HG02759 (cell line): ENCODE data around the gene DPF3.

Source experiments
- ATAC-seq: cut with Tn5 transposase; IDR thresholded peaks from one replicate; pipeline ENCODE4 v1.9.1; 2021; ENCODE audit warnings: mild to moderate bottlenecking, moderate library complexity; ENCODE audit not compliant: unreplicated experiment

Gene DPF3

DNA sequence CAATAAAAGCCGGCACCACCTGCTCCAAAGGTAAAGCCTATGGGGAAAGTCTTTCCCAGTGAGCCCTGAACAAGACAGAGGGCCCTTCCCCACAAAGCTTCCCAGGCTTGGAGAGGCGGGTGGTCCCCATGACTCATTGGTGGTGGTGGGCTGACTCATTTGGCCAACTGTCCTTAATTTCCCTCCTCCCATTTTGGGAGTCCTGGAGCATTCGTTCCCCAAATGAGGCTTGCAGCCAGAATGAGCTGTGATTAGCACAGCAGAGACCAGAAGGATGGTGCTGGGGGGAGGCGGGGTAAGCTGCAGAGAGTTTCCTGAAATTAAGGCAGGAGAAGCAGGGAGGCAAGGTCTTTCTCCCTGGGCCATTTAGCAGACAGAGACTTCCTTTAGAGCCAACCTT lies 241.7 kb downstream of the DPF3 start:
- no peak for ATAC-seq

DNA sequence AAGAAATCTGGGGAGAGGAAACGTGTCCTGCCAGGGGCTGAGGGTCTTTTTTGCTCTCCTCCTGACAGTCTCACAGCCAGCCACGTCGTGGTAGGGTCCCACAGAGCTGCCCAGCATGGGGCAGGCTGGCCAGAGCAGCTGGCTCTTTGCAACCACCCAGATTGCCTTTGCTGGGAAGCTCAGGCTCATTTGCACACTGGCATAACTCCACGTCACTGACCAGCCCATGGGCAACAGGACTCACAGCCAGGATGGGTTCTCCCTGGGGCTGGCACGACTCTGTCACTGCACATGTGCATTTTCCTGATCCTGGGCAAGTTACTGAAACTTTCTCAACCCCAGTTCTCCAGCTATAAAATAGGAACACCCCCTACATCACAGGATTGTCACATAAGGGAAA lies 242.2 kb downstream of the DPF3 start:
- no peak for ATAC-seq

- no peak for ATAC-seq
These were observed 242.8 kb downstream of the DPF3 start for GRCh38 chr14:72651081-72651480.

- no peak for ATAC-seq
These were observed 244.2 kb downstream of the DPF3 start for GRCh38 chr14:72649603-72650227.

GRCh38 chr14:72647782-72648181 lies 246.1 kb downstream of the DPF3 start:
- ATAC-seq, result no peak

DNA sequence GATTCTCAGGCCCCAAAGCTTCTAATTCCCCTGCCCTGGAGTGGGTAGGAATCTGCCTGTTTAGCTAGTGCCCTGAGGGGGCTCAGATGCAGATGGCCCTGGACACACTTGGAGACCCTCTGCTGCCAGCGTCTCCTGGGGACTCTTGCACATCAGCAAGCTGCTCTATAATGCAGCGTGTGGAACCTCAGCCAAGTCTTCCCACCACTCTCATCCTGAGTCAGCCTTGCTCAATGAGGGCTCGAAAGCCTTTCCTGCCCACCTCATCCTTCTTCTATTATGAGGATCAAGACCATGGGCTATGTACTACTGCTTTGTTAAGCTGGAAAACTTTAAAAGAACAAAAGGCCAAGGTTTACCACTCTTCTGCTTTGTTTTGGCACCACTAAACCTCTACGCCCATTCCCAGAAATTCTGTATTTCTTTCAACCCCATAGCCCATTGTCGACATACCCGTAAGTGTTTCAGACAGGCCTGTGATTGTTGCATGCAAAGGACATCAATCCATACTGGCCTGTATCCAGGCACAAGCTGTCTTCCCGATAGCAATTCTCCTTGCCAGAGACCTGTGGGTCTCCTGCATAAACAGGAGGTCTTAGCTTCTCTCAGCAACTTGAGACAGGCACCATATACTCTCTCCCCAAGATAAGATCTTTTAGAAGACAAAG lies 246.9 kb downstream of the DPF3 start:
- no peak for ATAC-seq

- no peak for ATAC-seq
These were observed 248.2 kb downstream of the DPF3 start for GRCh38 chr14:72645706-72646105.

GRCh38 chr14:72644758-72645489 lies 249.0 kb downstream of the DPF3 start:
- no peak for ATAC-seq

DNA sequence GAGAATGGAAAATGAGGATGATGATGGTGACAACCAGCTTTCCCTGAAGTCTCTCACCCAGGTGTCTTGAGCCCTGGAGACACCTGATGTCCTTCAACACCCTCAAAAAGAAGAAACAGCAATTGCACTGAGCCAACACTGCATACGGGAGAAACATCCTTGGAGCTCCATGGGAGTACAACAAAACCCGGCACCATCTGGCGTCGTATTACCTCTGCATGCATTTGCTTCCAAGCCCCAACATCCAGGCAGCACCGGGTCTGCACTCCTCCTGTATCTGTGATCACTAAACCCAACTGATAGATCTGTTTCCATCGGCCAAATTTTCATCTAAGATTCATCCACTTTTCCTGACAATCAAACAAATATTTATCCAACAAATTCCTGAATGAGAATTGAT lies 249.9 kb downstream of the DPF3 start:
- ATAC-seq, result no peak

GRCh38 chr14:72643317-72643801 lies 250.5 kb downstream of the DPF3 start:
- ATAC-seq, result no peak

- no peak for ATAC-seq
These were observed 252.9 kb downstream of the DPF3 start for GRCh38 chr14:72640911-72641485.

- no peak for ATAC-seq
These were observed 255.9 kb downstream of the DPF3 start for GRCh38 chr14:72638021-72638420.

DNA sequence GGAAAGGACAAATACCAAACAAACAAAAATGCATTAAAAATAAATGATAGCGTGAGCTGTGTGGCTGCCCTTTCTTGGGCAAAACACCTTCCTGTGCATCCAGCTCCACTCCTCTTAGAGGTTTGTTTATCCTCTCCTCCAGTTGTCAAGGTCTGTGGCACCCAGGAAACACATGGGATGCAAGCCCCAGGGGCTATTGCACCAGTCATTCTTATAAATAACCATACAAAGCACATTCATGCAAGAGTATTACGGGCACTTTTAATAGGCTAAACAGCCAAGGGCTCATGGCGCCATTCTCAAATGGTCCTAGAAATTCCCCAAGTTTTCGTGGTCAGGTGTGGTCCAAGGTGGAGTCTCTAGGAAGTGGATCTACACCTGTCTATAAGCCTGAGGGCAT lies 257.0 kb downstream of the DPF3 start:
- ATAC-seq, result no peak

DNA sequence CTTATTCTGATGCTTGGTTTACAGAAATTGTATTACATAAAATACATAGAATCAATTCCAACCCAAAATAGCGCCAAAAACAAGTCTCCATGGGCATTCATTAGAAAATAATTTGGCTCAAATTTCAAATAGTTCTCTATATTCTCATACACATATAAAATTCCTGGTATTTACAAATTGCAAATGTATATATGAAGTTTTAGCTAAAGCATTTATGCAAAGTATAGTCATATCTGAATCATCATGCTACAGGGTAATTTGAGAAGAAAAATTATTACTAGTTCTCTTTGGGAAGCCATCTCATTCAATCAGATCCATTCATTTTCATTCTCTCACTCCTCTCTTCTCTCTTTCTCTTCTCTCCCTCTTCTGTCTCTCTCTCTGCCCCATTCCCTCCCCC lies 257.8 kb downstream of the DPF3 start:
- no peak for ATAC-seq

DNA sequence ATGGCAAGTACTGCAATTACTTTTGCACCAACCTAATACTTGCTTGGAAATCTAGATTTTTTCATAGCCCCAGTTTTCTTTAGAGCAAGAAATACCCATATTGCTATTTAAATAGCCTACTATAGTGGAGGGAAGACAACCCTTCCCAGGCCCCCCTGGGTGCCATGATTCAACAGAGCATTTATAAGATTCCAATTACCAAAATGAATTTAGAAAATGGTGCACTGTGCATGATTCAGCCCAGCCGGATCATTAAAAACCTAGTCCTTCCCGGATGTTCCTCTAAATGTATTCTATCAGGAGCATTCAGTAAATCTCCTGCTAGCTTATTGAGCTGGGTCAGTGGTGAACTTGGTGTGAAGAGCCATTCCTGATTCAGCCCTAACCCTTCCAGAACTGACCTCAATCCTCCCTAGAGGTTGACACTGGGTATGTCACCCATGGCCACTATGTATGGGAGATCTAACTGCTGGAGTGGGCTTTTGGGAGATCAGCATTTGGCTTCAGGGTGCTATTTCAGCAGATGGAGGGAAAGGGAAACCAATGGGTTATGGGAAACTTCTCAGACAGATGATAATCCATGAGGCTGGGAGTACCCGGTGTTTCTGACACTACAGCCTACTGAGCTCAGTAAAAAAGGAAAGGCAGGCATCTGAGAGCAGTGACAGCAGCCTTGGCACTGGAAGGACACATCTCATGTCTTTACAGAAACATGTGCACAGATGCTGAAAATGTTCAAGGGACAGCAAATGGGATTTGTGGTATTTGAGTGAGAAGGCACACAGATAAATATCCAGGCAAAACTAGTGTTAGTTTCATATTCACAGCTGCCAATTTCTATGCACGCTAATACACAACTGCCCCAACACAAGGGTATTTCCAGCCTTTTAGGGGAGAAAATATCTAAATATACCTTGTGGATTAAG lies 258.9 kb downstream of the DPF3 start:
- no peak for ATAC-seq

- ATAC-seq, result no peak
These were observed 260.4 kb downstream of the DPF3 start for GRCh38 chr14:72633551-72633950.

DNA sequence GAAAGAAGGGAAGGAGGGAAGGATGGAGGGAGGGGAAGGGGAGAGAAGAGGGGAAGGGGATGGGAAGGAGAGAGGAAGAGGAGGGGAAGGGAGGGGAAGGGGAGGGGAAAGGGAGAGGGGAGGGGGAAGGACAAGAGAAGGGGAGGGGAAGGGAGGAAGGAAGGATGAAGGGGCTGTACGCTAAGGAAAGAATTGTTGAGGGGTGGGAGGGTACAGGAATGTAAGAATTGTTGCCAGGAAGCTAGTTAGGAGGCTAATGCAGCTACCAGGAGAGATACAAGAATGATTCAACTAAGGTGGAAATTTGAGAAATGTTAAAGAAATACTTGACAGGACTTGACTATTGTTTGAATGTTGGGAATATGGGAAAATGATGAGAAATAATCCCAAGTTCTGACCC lies 261.2 kb downstream of the DPF3 start:
- ATAC-seq, result no peak

- ATAC-seq, result no peak
These were observed 262.5 kb downstream of the DPF3 start for GRCh38 chr14:72631401-72631800.

DNA sequence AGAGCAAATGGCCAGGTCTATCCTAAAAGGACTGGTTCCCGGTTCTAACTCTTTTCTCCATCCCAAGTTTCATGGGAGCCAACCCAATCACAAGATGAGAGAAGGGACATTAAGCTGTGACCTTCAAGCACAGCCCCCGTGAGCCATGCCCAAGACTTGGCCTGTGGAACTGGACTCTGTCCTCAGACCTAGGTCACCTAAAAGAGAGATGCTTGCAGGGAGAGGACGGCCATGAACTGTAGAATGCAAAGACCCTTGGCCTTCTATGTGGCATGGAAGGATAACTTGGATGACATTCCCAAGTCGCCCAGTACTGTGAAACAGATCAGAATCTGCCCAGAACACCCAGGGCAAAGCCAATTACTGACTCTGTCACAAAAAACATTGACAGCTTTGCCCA lies 263.5 kb downstream of the DPF3 start:
- ATAC-seq, result no peak

GRCh38 chr14:72629534-72629933 lies 264.4 kb downstream of the DPF3 start:
- no peak for ATAC-seq

DNA sequence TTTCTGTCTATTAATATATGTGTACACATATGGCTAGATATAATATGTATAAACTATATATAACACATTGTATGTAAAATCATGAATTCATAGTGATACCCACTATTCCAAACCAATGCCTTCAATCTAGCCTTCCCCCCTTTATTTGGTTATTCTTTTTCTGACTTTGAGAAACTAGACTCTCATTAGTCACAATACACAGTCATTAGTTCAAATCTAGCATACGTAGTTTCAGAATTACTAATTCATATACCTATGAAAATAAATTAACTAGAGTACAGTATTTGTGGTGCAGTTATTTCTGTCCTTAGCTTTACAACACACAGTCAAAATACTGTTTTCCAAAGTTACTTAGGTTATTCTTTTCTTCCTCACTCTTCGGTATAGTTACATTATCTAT lies 268.2 kb downstream of the DPF3 start:
- ATAC-seq, result no peak
